Naive thymus-derived CD4-positive, alpha-beta T cell (primary cell): ENCODE measurements around the gene PALLD. TPM values are rescaled to one million over a fixed set of nuclear protein-coding genes. Genes with fewer than 3 reads are reported as not detected.

Experiments
- ATAC-seq: fragments of 150-1000 bp; cut with Tn5 transposase; 2 replicates; pipeline ENCODE4 v1.10.0; 2021; ENCODE audit warnings: mild to moderate bottlenecking, moderate library complexity
- CTCF ChIA-PET: fragments of 350-600 bp; sonication (Branson Sonifier 250); formaldehyde crosslinking; loops from one replicate; lab custom pipeline; 2021; ENCODE audit warnings: antibody characterized with exemption; lab: Charles Lee
- POLR2A ChIA-PET: fragments of 350-600 bp; sonication (Branson Sonifier 250); formaldehyde crosslinking; loops from one replicate; lab custom pipeline; 2021; ENCODE audit warnings: antibody characterized with exemption, inconsistent platforms; lab: Charles Lee
- DNase-seq, 9 donors: peaks; one replicate each; pipeline versions ENCODE4 v3.0.0 to v3.0.0-alpha.2; 2020 to 2022; ENCODE audit warnings: mixed read lengths in 1 of 9
- H3K27ac ChIP-seq: one replicate; pipeline ENCODE4 v1.7.0; 2013; ENCODE audit warnings: mild to moderate bottlenecking, low read depth, low read length, moderate library complexity
- H3K27me3 ChIP-seq, 2 donors: one replicate each; pipeline ENCODE4 v1.7.0; 2013; ENCODE audit warnings: low read length in 2 of 2, mild to moderate bottlenecking in 2 of 2, moderate library complexity in 2 of 2; ENCODE audit not compliant: control insufficient read depth in 2 of 2, insufficient read depth in 2 of 2
- H3K36me3 ChIP-seq, 3 experiments: 1 replicate in 2 of 3; 2 replicates in 1 of 3; pipeline ENCODE4 v1.7.0; 2013; ENCODE audit warnings: low read length in 3 of 3, mild to moderate bottlenecking in 3 of 3, moderate library complexity in 1 of 3; ENCODE audit not compliant: insufficient read depth in 3 of 3, control insufficient read depth in 2 of 3
- H3K4me1 ChIP-seq, 2 donors: one replicate each; pipeline ENCODE4 v1.7.0; 2013; ENCODE audit warnings: low read length in 2 of 2, mild to moderate bottlenecking in 2 of 2, moderate library complexity in 1 of 2; ENCODE audit not compliant: control insufficient read depth in 2 of 2, insufficient read depth in 2 of 2
- H3K4me3 ChIP-seq: 2 replicates; pipeline ENCODE4 v1.7.0; 2013; ENCODE audit warnings: mild to moderate bottlenecking, low read length
- H3K9me3 ChIP-seq, 3 experiments: 1 replicate in 2 of 3; 2 replicates in 1 of 3; pipeline ENCODE4 v1.7.0; 2013; ENCODE audit warnings: low read length in 3 of 3; ENCODE audit not compliant: control insufficient read depth in 2 of 3
- H3K27ac Mint-ChIP-seq, 9 donors: one replicate each; pipeline ENCODE4 v1.8.0; 2020 to 2022; ENCODE audit warnings: mixed read lengths in 9 of 9, mild to moderate bottlenecking in 8 of 9, moderate library complexity in 5 of 9, inconsistent platforms in 2 of 9
- H3K27me3 Mint-ChIP-seq, 5 donors: one replicate each; pipeline ENCODE4 v1.8.0; 2021 to 2022; ENCODE audit warnings: mixed read lengths in 5 of 5, mild to moderate bottlenecking in 1 of 5
- H3K36me3 Mint-ChIP-seq, 5 donors: one replicate each; pipeline ENCODE4 v1.8.0; 2020 to 2022; ENCODE audit warnings: mixed read lengths in 5 of 5, mild to moderate bottlenecking in 3 of 5, inconsistent platforms in 1 of 5
- H3K4me1 Mint-ChIP-seq, 7 donors: one replicate each; pipeline ENCODE4 v1.8.0; 2020 to 2022; ENCODE audit warnings: mixed read lengths in 7 of 7, mild to moderate bottlenecking in 3 of 7, inconsistent platforms in 1 of 7
- H3K4me3 Mint-ChIP-seq, 10 donors: one replicate each; pipeline ENCODE4 v1.8.0; 2020 to 2022; ENCODE audit warnings: mild to moderate bottlenecking in 10 of 10, mixed read lengths in 10 of 10, moderate library complexity in 6 of 10, inconsistent platforms in 2 of 10
- H3K9me3 Mint-ChIP-seq, 11 donors: one replicate each; pipeline ENCODE4 v1.8.0; 2020 to 2022; ENCODE audit warnings: mixed read lengths in 11 of 11, mild to moderate bottlenecking in 4 of 11, inconsistent platforms in 1 of 11, moderate library complexity in 1 of 11
- intact Hi-C, 2 donors: fragments of 100-400 bp; cut with micrococcal nuclease; formaldehyde crosslinking; loops; one replicate each; pipeline ENCODE4 v1.15.1; 2023
- polyA plus RNA-seq, 2 donors: library from polyadenylated mRNA; unstranded; fragments of 300-500 nt; fragmentation: Illumina TruSeq; gene quantifications; one replicate each; pipeline ENCODE4 v1.2.3, GENCODE V29; 2021
- total RNA-seq, 6 experiments: library from RNA in 5 of 6; stranded (reverse) in 5 of 6; gene quantifications; 1 replicate in 5 of 6; 2 replicates in 1 of 6; pipeline ENCODE4 v1.2.3 and lab custom pipeline; 2021 to 2026

The PALLD gene
- total and polyA plus RNA-seq, 7 experiments from 2014 or later, result 0.51 to 11.9 (median 0.76) TPM

DNA sequence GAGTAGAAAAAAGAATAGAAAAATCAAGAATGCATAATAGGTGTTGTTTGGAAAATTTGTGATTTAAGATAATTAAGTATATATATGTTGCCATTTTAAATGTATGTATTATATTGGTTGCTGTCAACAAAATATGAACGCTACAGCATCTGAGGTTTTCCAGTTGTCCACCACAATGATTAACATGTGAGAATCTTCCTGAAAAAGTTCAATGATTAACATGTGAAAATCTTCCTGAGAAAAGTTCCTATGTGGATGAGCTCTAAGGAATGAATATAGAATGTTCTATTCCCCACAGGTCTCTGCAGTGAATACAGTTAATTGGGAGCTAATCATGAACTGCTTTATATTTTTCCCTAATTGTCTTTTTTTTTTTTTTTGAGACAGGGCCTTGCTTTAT is 298.5 kb downstream of the PALLD start:
- Histone ChIP-seq H3K27me3 (no peaks in the 10 kb centered on the region), H3K9me3 (no peaks in the 10 kb centered on the region), H3K4me3 (no peak overlapping the region), H3K27ac (no peak overlapping the region), H3K36me3 (no peaks in the 10 kb centered on the region), H3K4me1 (no peaks in the 10 kb centered on the region)
- ATAC-seq (no peak), DNase-seq (no peak)
- Mint-ChIP-seq H3K4me1 (peaks cover 0 to 2% (median 0%) of the 10 kb centered on the region in 7 donors), H3K4me3 (no peak overlapping the region), H3K27ac (no peak overlapping the region), H3K27me3 (peaks cover 0 to 14% (median 7%) of the 10 kb centered on the region in 5 donors), H3K9me3 (no peaks in the 10 kb centered on the region), H3K36me3 (no peaks in the 10 kb centered on the region)
- intact Hi-C loops, result no loop called here
- ChIA-PET CTCF (no interaction called here), POLR2A (no interaction called here)

DNA sequence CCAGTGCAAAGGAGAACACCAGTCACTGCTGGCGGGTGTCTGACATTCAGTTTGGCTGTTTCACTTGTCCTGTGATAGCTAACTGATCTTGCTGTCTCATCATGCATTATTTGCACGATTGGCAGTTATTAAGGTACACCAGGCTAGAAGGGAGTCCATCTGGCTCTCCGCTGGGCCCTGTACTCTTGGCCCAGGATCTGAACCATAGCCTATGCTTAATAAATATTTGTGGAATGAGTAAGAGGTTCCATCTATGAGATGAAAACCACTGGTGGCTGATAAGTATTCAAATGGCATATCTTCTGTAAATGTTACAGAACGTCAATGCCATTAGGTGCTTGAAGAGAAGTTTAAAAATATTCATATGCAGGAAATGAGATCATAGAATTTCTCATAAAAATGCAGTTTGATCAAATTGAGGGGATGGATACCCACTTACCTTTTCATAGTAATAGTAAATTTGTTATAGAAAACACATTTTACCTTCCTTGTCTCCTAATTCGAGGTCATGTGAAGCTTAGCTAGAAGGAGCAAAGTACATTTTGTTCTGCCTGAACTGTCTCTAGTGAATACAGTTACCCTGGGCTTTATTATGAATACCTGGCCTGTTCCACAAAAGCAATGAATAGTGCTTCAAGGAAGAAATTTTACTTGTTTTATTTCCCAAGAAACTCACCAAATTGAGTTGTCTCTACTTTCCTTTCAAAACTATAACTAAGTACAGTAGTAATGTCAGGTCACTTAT is 299.7 kb downstream of the PALLD start:
- Mint-ChIP-seq H3K27me3 (peaks cover 5 to 22% (median 8%) of the 10 kb centered on the region in 5 donors), H3K27ac (no peak overlapping the region), H3K36me3 (no peaks in the 10 kb centered on the region), H3K4me3 (no peak overlapping the region), H3K9me3 (no peaks in the 10 kb centered on the region), H3K4me1 (peaks cover 0 to 3% (median 0%) of the 10 kb centered on the region in 7 donors)
- no peak overlapping the region for H3K27ac ChIP-seq
- H3K27me3 ChIP-seq, result no peaks in the 10 kb centered on the region
- H3K36me3 ChIP-seq, result no peaks in the 10 kb centered on the region
- no peak overlapping the region for H3K4me3 ChIP-seq
- DNase-seq (no peak), ATAC-seq (no peak)
- intact Hi-C loops, result no loop called here
- POLR2A ChIA-PET, result no interaction called here
- H3K4me1 ChIP-seq, result no peaks in the 10 kb centered on the region
- CTCF ChIA-PET, result no interaction called here
- no peaks in the 10 kb centered on the region for H3K9me3 ChIP-seq

DNA sequence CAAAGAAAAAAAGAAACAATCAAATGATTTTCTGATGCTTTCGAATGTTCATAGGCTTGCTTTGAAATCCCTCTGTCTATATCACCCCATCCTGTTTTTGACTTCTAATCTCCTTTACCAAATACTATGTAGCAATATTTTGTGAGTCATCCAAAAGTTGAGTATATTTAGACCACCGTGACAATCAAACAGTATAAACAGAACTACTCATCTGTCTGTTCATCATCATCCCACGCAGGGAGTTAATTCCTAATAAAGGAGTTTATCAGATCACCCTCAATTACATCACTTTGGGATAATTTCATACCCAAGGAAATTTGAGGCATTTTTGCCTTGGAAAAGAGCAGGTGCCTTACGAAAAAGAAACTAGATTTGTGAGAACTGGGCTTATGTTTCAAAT is 300.3 kb downstream of the PALLD start:
- peaks cover 0 to 2% (median 0%) of the 10 kb centered on the region in 11 donors for H3K9me3 Mint-ChIP-seq
- no peaks in the 10 kb centered on the region for H3K36me3 ChIP-seq

DNA sequence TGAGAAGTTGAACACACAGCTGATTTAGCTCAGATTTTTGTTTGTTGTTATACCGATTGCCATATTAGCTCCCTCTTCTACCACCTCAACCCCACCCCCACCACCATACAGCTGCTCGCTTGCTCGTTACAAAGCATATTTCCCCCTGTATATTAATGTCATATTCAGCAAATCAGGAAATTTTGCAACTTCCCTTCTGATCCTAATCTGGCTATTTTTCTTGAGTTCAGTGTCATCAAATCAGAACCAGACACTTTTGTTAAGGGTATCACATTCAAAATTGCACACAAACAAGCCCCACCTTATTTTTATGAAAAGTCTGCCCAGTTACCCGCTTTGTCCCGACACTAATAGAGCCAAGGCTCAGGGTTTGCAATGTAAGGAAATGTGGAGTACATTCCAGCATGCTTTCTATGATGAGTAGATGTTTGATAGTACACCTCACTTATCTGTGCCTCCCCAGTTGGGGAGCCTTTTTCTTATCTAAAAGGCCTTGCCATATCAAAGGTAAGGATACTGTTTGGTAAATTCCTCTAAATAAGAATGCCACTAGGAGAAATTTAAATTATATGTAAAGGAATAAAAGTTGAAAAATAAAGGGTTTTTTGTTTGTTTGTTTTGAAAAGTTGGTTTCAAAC is 301.0 kb downstream of the PALLD start:
- Histone ChIP-seq H3K27ac (no peak overlapping the region), H3K27me3 (no peaks in the 10 kb centered on the region), H3K36me3 (no peaks in the 10 kb centered on the region), H3K9me3 (no peaks in the 10 kb centered on the region), H3K4me3 (no peak overlapping the region), H3K4me1 (no peaks in the 10 kb centered on the region)
- peaks cover 5 to 30% (median 15%) of the 10 kb centered on the region in 5 donors for H3K27me3 Mint-ChIP-seq
- peaks cover 0 to 4% (median 0%) of the 10 kb centered on the region in 11 donors for H3K9me3 Mint-ChIP-seq
- ATAC-seq (peak; percentile 68), DNase-seq (no peak)
- H3K4me1 Mint-ChIP-seq, result peaks cover 0 to 3% (median 0%) of the 10 kb centered on the region in 7 donors
- no peaks in the 10 kb centered on the region for H3K36me3 Mint-ChIP-seq
- H3K4me3 Mint-ChIP-seq, result no peak overlapping the region
- ChIA-PET POLR2A (no interaction called here), CTCF (no interaction called here)
- no peak overlapping the region for H3K27ac Mint-ChIP-seq
- intact Hi-C loops, result no loop called here

More for the DNA sequence above, 300.3 kb downstream of the PALLD start:
- H3K4me3 ChIP-seq, result no peak overlapping the region
- Mint-ChIP-seq H3K4me1 (peaks cover 0 to 3% (median 0%) of the 10 kb centered on the region in 7 donors), H3K36me3 (no peaks in the 10 kb centered on the region), H3K27me3 (peaks cover 5 to 28% (median 14%) of the 10 kb centered on the region in 5 donors), H3K4me3 (no peak overlapping the region), H3K27ac (no peak overlapping the region)
- ATAC-seq, result peak; percentile 78
- H3K9me3 ChIP-seq, result no peaks in the 10 kb centered on the region
- POLR2A ChIA-PET, result no interaction called here
- intact Hi-C loops, result no loop called here
- no peak overlapping the region for H3K27ac ChIP-seq
- CTCF ChIA-PET, result no interaction called here
- H3K4me1 ChIP-seq, result no peaks in the 10 kb centered on the region
- no peaks in the 10 kb centered on the region for H3K27me3 ChIP-seq
- no peak for DNase-seq

DNA sequence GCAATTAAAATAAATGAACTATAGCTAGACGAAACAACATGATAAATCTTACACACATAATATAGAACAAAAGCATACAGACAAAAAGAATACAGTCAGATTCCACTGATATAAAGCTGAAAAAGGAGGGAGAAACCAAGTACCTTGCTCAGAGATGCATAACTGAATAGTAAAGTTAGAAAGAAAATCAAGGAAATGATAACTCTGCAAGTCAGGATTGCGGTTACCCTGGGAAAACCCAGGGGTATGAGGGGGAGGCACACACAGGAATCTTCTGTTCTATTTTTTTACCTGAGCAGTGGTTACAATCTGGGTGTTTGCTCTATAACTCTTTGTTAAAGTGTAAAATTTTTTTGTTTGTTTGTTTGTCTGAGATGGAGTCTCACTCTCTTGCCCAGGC is 304.1 kb downstream of the PALLD start:
- ATAC-seq (no peak), DNase-seq (no peak)
- Mint-ChIP-seq H3K27me3 (peaks cover 5 to 25% (median 15%) of the 10 kb centered on the region in 5 donors), H3K4me1 (peaks cover 0 to 6% (median 0%) of the 10 kb centered on the region in 7 donors), H3K36me3 (no peaks in the 10 kb centered on the region), H3K9me3 (peaks cover 0 to 4% (median 0%) of the 10 kb centered on the region in 11 donors), H3K27ac (no peak overlapping the region), H3K4me3 (no peak overlapping the region)
- Histone ChIP-seq H3K4me1 (no peaks in the 10 kb centered on the region), H3K36me3 (no peaks in the 10 kb centered on the region), H3K27ac (no peak overlapping the region), H3K27me3 (no peaks in the 10 kb centered on the region), H3K4me3 (no peak overlapping the region), H3K9me3 (no peaks in the 10 kb centered on the region)
- POLR2A ChIA-PET, result no interaction called here
- intact Hi-C loops, result no loop called here
- CTCF ChIA-PET, result no interaction called here

DNA sequence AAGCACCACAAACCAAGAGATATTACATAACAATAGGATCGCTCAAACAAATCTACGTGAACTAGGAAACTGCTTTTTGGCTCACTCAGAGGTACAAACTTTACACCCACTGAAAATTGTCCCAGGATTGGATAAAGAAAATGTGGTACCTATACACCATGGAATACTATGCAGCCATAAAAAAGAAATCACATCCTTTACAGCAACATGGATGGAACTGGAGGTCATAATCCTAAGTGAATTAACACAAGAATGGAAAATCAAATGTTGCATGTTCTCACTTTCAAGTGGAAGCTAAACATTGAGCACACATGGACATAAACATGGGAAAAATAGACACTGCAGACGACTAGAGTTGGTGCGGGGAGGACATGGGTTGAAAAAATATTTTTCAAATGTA is 305.4 kb downstream of the PALLD start:
- no peak overlapping the region for H3K4me3 ChIP-seq
- Mint-ChIP-seq H3K36me3 (no peaks in the 10 kb centered on the region), H3K27ac (no peak overlapping the region), H3K4me3 (no peak overlapping the region), H3K4me1 (peaks cover 0 to 6% (median 0%) of the 10 kb centered on the region in 7 donors), H3K27me3 (peaks cover 5 to 35% (median 16%) of the 10 kb centered on the region in 5 donors), H3K9me3 (peaks cover 0 to 4% (median 0%) of the 10 kb centered on the region in 11 donors)
- intact Hi-C loops, result no loop called here
- POLR2A ChIA-PET, result no interaction called here
- H3K4me1 ChIP-seq, result no peaks in the 10 kb centered on the region
- no peaks in the 10 kb centered on the region for H3K9me3 ChIP-seq
- no peaks in the 10 kb centered on the region for H3K36me3 ChIP-seq
- no peaks in the 10 kb centered on the region for H3K27me3 ChIP-seq
- CTCF ChIA-PET, result no interaction called here
- ATAC-seq, result no peak
- H3K27ac ChIP-seq, result no peak overlapping the region
- DNase-seq, result no peak
